Stimulated activated CD8-positive, alpha-beta memory T cell treated with anti-CD3 and anti-CD28 coated beads, Interleukin-15, amount 100 ng/mL, for 48 hours (primary cell): ENCODE data around the gene USP10.

Experiments
- DNase-seq, 2 donors: peaks; one replicate each; pipeline ENCODE4 v3.0.0-alpha.2; 2020; ENCODE audit warnings: low read depth in 2 of 2

Gene USP10

GRCh38 chr16:84823484-84823883, 123.7 kb downstream of the USP10 start:
- no peak for DNase-seq

GRCh38 chr16:84823926-84824325, 124.1 kb downstream of the USP10 start:
- no peak for DNase-seq

GRCh38 chr16:84825896-84826557, 126.2 kb downstream of the USP10 start:
- DNase-seq = no peak

- DNase-seq = no peak
Observed at GRCh38 chr16:84826558-84826941, 126.8 kb downstream of the USP10 start.

- no peak for DNase-seq
Observed at GRCh38 chr16:84827131-84827574, 127.4 kb downstream of the USP10 start.

- DNase-seq = no peak
Observed at GRCh38 chr16:84827897-84828296, 128.1 kb downstream of the USP10 start.

- no peak for DNase-seq
Observed at GRCh38 chr16:84828322-84828721, 128.5 kb downstream of the USP10 start.
